Brain microvascular endothelial cell (primary cell): ENCODE data around the gene ORMDL2.

Experiments
- DNase-seq: peaks from one replicate; pipeline ENCODE4 v3.0.0-alpha.2; 2020
- H3K27ac ChIP-seq: fragments of 250-450 bp; sonication (Bioruptor Pico); 2 replicates; pipeline ENCODE4 v1.5.1; 2020; ENCODE audit warnings: mild to moderate bottlenecking, moderate library complexity
- H3K27me3 ChIP-seq: fragments of 250-450 bp; sonication (Bioruptor Pico); replicated peaks from 2 replicates; pipeline ENCODE4 v1.5.1; 2020; ENCODE audit warnings: mild to moderate bottlenecking
- H3K36me3 ChIP-seq: fragments of 250-450 bp; sonication (Bioruptor Pico); replicated peaks from 2 replicates; pipeline ENCODE4 v1.5.1; 2020; ENCODE audit warnings: mild to moderate bottlenecking
- H3K4me3 ChIP-seq: 2 replicates; pipeline ENCODE4 v1.5.1; 2011; ENCODE audit warnings: low read depth, mild to moderate bottlenecking, control low read depth, low read length, moderate library complexity
- in situ Hi-C: cut with HindIII; loops from 2 replicates; pipeline ENCODE4 v1.10.0; 2017; ENCODE audit warnings: low sequenced_read_pairs, low pct_ligation_motif_present
- TF ChIP-seq, protein P1 (sequence below): IDR thresholded peaks from 2 replicates; pipeline ENCODE4 v1.5.1; 2011; ENCODE audit warnings: low read depth, mild to moderate bottlenecking, moderate library complexity, low read length, control low read depth, inconsistent platforms; ENCODE audit errors: missing control alignments

ORMDL2 gene

DNA sequence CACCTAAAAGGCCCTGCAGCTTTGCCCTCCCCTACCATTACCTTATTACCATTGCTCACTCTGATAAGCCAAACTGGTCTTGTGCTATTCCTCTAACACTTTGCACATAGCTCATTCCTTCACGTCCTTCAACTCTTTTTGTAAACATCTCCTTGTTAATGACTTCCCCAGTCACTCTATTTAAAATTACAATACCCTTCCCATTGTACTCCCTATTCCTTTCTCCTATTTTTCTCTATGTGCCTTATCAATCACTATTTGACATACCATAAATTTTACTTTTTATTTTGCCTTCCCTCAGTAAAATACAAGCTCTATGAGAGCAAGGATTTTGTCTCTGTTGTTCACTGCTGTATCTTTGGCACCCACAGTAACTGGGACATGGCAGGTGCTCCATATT lies 5.8 kb upstream of the ORMDL2 start:
- in situ Hi-C loops: no loop called here
- Histone ChIP-seq H3K27me3 (no peaks in the 10 kb centered on the region), H3K27ac (no peak overlapping the region), H3K4me3 (no peak overlapping the region), H3K36me3 (peaks cover 11% of the 10 kb centered on the region)
- TF ChIP-seq, protein P1, sequence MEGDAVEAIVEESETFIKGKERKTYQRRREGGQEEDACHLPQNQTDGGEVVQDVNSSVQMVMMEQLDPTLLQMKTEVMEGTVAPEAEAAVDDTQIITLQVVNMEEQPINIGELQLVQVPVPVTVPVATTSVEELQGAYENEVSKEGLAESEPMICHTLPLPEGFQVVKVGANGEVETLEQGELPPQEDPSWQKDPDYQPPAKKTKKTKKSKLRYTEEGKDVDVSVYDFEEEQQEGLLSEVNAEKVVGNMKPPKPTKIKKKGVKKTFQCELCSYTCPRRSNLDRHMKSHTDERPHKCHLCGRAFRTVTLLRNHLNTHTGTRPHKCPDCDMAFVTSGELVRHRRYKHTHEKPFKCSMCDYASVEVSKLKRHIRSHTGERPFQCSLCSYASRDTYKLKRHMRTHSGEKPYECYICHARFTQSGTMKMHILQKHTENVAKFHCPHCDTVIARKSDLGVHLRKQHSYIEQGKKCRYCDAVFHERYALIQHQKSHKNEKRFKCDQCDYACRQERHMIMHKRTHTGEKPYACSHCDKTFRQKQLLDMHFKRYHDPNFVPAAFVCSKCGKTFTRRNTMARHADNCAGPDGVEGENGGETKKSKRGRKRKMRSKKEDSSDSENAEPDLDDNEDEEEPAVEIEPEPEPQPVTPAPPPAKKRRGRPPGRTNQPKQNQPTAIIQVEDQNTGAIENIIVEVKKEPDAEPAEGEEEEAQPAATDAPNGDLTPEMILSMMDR: no peak
- DNase-seq: no peak

DNA sequence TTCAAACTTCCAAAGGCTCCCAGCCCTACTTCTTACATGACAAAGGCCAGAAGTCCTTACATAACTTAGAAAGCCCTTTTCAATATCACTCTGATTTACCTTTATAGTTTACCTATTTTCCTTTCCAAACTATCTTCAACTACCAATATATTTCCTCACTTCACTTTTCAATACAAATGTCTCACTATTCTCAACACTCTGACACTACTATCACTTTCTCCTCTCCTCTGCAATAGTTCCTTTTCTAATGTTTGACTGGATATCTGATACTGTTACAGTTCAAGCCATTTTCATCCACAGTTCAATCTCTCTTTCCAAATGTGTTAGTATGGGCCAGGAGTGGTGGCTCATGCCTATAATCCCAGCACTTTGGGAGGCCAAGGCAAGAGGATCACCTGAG lies 3.6 kb upstream of the ORMDL2 start:
- H3K36me3 ChIP-seq: peaks cover 7% of the 10 kb centered on the region
- no peak for DNase-seq
- no peak overlapping the region for H3K4me3 ChIP-seq
- TF ChIP-seq, protein P1: no peak
- H3K27me3 ChIP-seq: no peaks in the 10 kb centered on the region
- H3K27ac ChIP-seq: no peak overlapping the region
- in situ Hi-C loops: no loop called here

DNA sequence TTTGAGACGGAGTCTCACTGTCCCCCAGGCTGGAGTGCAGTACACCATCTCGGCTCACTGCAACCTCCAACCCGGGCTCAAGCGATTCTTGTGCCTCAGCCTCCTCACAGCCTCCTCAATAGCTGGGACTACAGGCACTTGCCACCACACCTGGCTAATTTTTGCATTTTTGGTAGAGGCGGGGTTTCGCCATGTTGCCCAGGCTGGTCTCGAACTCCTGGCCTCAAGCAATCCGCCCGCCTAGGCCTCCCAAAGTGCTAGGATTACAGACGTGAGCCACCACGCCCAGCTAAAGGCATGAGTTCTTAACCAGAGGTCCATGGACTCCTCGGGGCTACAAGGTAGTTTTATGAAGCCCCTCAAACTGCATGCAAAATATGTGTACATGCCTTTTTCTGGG lies 2.4 kb upstream of the ORMDL2 start:
- H3K27ac ChIP-seq: no peak overlapping the region
- H3K36me3 ChIP-seq: peaks cover 15% of the 10 kb centered on the region
- TF ChIP-seq, protein P1: no peak
- in situ Hi-C loops: no loop called here
- no peaks in the 10 kb centered on the region for H3K27me3 ChIP-seq
- DNase-seq: no peak
- H3K4me3 ChIP-seq: peak overlapping the region; percentile 99

DNA sequence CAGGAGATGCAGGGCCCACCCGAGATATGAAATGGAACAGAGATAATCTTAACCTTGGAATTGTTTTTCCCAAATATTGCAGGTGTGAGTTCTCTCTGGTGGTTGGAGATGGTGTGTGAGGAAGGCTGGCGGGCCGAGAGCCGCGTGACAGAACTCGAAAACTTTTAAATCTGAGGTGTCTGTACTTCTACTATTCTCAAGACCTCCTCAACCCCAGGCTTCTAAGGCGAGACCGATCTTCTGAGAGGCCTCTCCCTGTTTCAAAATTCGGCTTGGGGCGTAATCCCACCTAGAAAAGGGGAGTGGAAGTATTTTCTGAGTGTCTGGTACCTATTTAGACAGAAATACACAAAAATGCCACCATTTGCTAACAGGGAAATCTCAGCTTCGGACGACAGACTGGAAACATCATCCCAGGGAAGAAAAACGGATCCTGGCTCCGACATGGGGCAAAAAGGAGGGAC lies 928 bp upstream of the ORMDL2 start:
- TF ChIP-seq, protein P1: no peak
- H3K4me3 ChIP-seq: peak overlapping the region; percentile 99
- DNase-seq: peak; percentile 20
- peak overlapping the region; percentile 73 for H3K27ac ChIP-seq
- in situ Hi-C loops: no loop called here
- H3K27me3 ChIP-seq: no peaks in the 10 kb centered on the region
- peaks cover 30% of the 10 kb centered on the region for H3K36me3 ChIP-seq

DNA sequence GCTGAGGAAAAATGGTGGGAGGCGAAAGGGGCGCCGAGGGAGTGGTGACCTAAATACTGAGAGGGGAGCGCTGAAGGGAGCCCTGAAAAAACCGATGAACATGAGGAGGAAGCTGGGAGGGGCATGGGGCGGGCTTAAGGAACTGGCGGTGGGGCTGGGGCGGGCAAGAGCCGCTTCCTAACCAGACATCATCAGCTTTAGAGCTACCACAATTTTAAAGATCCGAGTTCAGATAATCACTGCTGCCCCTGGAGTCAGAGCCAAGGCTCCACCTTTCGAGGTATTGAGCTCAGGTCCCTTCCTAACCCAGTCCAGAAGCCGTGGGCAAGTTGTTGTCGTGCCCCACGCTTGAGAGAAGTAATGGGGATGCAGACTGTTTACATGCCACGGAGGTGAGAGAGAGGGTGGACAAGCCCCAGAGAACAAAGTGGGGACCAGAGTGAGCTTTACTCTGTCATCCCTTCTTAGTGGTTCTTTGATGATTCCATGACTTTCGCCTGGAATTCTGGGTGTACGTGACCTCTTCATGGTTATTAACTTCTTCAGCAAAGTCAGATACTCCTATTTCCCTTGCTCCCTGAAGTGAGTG lies 393 bp downstream of the ORMDL2 start:
- Histone ChIP-seq H3K36me3 (peaks cover 43% of the 10 kb centered on the region), H3K4me3 (peak overlapping the region; percentile 75), H3K27me3 (no peaks in the 10 kb centered on the region), H3K27ac (peak overlapping the region; percentile 8)
- DNase-seq: no peak
- TF ChIP-seq, protein P1: no peak
- in situ Hi-C loops: no loop called here

DNA sequence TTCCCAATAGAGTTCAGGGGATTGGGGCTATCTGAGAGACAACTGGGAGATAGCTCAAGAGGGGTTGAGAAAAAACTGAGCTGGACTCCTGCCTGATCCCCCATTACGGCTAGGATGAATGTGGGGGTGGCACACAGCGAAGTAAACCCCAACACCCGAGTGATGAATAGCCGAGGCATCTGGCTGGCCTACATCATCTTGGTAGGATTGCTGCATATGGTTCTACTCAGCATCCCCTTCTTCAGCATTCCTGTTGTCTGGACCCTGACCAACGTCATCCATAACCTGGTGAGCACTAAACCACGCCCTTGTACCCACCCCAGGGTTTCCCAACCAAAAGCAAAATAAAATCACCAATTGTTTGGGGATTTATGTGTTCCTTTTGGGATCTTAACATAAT lies 1.0 kb downstream of the ORMDL2 start:
- Histone ChIP-seq H3K36me3 (peaks cover 45% of the 10 kb centered on the region), H3K27me3 (no peaks in the 10 kb centered on the region), H3K27ac (no peak overlapping the region), H3K4me3 (peak overlapping the region; percentile 75)
- TF ChIP-seq, protein P1: no peak
- no peak for DNase-seq
- in situ Hi-C loops: no loop called here
